IMR-90 (cell line): ENCODE data around the gene PVALEF. TPM values are rescaled to one million over a fixed set of nuclear protein-coding genes. Genes with fewer than 3 reads are reported as not detected.

Source experiments
- ATAC-seq: fragments of 200-7000 bp; cut with Tn5 transposase; 2 replicates; pipeline ENCODE4 v1.9.1; 2020; ENCODE audit warnings: low read depth, mild to moderate bottlenecking, moderate library complexity
- BruUV-seq: library from RNA; stranded (reverse); fragments of 400-500 nt; replicated peaks from 2 replicates; lab custom pipeline; 2021; lab: Mats Ljungman, UMichigan
- CTCF ChIA-PET: fragments of 300-600 bp; formaldehyde crosslinking; extraction: SDS; loops from one replicate; lab custom pipeline; 2021; ENCODE audit warnings: antibody characterized with exemption; lab: Yijun Ruan, JAX
- POLR2A ChIA-PET: fragments of 300-600 bp; sonication (Branson Sonifier 250); formaldehyde crosslinking; loops from one replicate; lab custom pipeline; 2022; ENCODE audit warnings: antibody characterized with exemption; ENCODE audit not compliant: unreplicated experiment; lab: Charles Lee
- DNase-seq: peaks from one replicate; pipeline ENCODE4 v3.0.0; 2013
- H2AFZ ChIP-seq: replicated peaks from 2 replicates; pipeline ENCODE3; 2013; ENCODE audit warnings: low read length, mild to moderate bottlenecking; ENCODE audit not compliant: poor library complexity
- H2AK5ac ChIP-seq: 2 replicates; pipeline ENCODE4 v1.6.1; 2013; ENCODE audit warnings: low read depth, low read length, inconsistent platforms
- H2AK9ac ChIP-seq: replicated peaks from 2 replicates; pipeline ENCODE3; 2013; ENCODE audit warnings: mild to moderate bottlenecking, low read depth, low read length, moderate library complexity; ENCODE audit not compliant: poor library complexity
- H2BK120ac ChIP-seq: 2 replicates; pipeline ENCODE4 v1.6.1; 2013; ENCODE audit warnings: low read depth, low read length, inconsistent platforms
- H2BK15ac ChIP-seq: 3 replicates; pipeline ENCODE4 v1.6.1; 2013; ENCODE audit warnings: low read depth, low read length, inconsistent platforms
- H2BK20ac ChIP-seq: 2 replicates; pipeline ENCODE4 v1.6.1; 2013; ENCODE audit warnings: low read depth, mild to moderate bottlenecking, inconsistent platforms, low read length, moderate library complexity
- H2BK5ac ChIP-seq: 2 replicates; pipeline ENCODE4 v1.6.1; 2013; ENCODE audit warnings: mild to moderate bottlenecking, low read depth, low read length, inconsistent platforms; ENCODE audit not compliant: poor library complexity, severe bottlenecking
- H3K14ac ChIP-seq: replicated peaks from 2 replicates; pipeline ENCODE4 v1.6.1; 2013; ENCODE audit warnings: low read depth, low read length, inconsistent platforms
- H3K18ac ChIP-seq: 2 replicates; pipeline ENCODE4 v1.6.1; 2013; ENCODE audit warnings: low read depth, low read length, control low read depth
- H3K23ac ChIP-seq: 2 replicates; pipeline ENCODE4 v1.6.1; 2013; ENCODE audit warnings: low read depth, low read length, inconsistent platforms
- H3K27ac ChIP-seq: 2 replicates; pipeline ENCODE4 v1.5.1; 2013; ENCODE audit warnings: mild to moderate bottlenecking, control low read depth, low read length; ENCODE audit not compliant: insufficient read depth
- H3K27me3 ChIP-seq: 2 replicates; pipeline ENCODE4 v1.6.1; 2013; ENCODE audit warnings: low read length; ENCODE audit not compliant: control insufficient read depth, insufficient read depth
- H3K36me3 ChIP-seq: 2 replicates; pipeline ENCODE4 v1.6.1; 2013; ENCODE audit warnings: low read length, mixed read lengths; ENCODE audit not compliant: control insufficient read depth, insufficient read depth
- H3K4ac ChIP-seq: 2 replicates; pipeline ENCODE4 v1.6.1; 2013; ENCODE audit warnings: low read depth, low read length, inconsistent platforms
- H3K4me1 ChIP-seq: 2 replicates; pipeline ENCODE4 v1.6.1; 2013; ENCODE audit warnings: low read length, mixed read lengths; ENCODE audit not compliant: control insufficient read depth, insufficient read depth
- H3K4me2 ChIP-seq: 2 replicates; pipeline ENCODE4 v1.6.1; 2013; ENCODE audit warnings: low read depth, mild to moderate bottlenecking, control low read depth, low read length, moderate library complexity
- H3K4me3 ChIP-seq: 2 replicates; pipeline ENCODE4 v1.5.1; 2013; ENCODE audit warnings: low read depth, mild to moderate bottlenecking, control low read depth, low read length, moderate library complexity; ENCODE audit not compliant: insufficient read depth
- H3K56ac ChIP-seq: 2 replicates; pipeline ENCODE4 v1.6.1; 2013; ENCODE audit warnings: low read length, inconsistent platforms; ENCODE audit not compliant: insufficient read depth; ENCODE audit errors: extremely low read depth
- H3K79me1 ChIP-seq, 2 experiments: 2 replicates each; pipeline ENCODE4 v1.6.1; 2013; ENCODE audit warnings: low read length in 2 of 2, inconsistent platforms in 1 of 2, low read depth in 1 of 2
- H3K9ac ChIP-seq: 2 replicates; pipeline ENCODE4 v1.6.1; 2013; ENCODE audit warnings: low read depth, low read length, control low read depth
- H3K9me1 ChIP-seq: 2 replicates; pipeline ENCODE4 v1.6.1; 2013; ENCODE audit warnings: low read length, inconsistent platforms; ENCODE audit not compliant: insufficient read depth
- H3K9me3 ChIP-seq: 2 replicates; pipeline ENCODE4 v1.6.1; 2013; ENCODE audit warnings: low read length; ENCODE audit not compliant: control insufficient read depth, insufficient read depth
- H4K20me1 ChIP-seq: 2 replicates; pipeline ENCODE4 v1.6.1; 2013; ENCODE audit warnings: low read length, inconsistent platforms; ENCODE audit not compliant: insufficient read depth
- H4K5ac ChIP-seq: 2 replicates; pipeline ENCODE4 v1.6.1; 2013; ENCODE audit warnings: mild to moderate bottlenecking, low read depth, low read length, control low read depth
- H4K8ac ChIP-seq, 2 experiments: 2 replicates each; pipeline ENCODE4 v1.6.1; 2013; ENCODE audit warnings: low read depth in 2 of 2, low read length in 2 of 2, control low read depth in 1 of 2, inconsistent platforms in 1 of 2
- H4K91ac ChIP-seq: 2 replicates; pipeline ENCODE4 v1.6.1; 2013; ENCODE audit warnings: low read depth, low read length, inconsistent platforms; ENCODE audit not compliant: insufficient read depth
- CEBPB ChIP-seq: IDR thresholded peaks from 2 replicates; pipeline ENCODE4 v1.6.1; 2012; ENCODE audit warnings: low read depth, low read length, improper control_type of control experiment
- CHD1 ChIP-seq: IDR thresholded peaks from 2 replicates; pipeline ENCODE4 v1.6.1; 2012; ENCODE audit warnings: low read depth, low read length, improper control_type of control experiment
- FOS ChIP-seq: fragments of 150-350 bp; IDR thresholded peaks from 2 replicates; pipeline ENCODE4 v1.6.1; 2016; ENCODE audit warnings: low read depth, low read length
- MAFK ChIP-seq: IDR thresholded peaks from 2 replicates; pipeline ENCODE4 v1.6.1; 2012; ENCODE audit warnings: low read depth, low read length, improper control_type of control experiment
- RCOR1 ChIP-seq: IDR thresholded peaks from 2 replicates; pipeline ENCODE4 v1.6.1; 2012; ENCODE audit warnings: mild to moderate bottlenecking, low read length, improper control_type of control experiment; ENCODE audit not compliant: insufficient replicate concordance
- WGBS, 2 experiments: methylation state at CpG; one replicate each; pipeline versions ENCODE4 v1.1.5 to v1.1.7; 2013; ENCODE audit warnings: missing lambda C conversion rate in 2 of 2; ENCODE audit not compliant: insufficient read length in 1 of 2; ENCODE audit errors: extremely low coverage in 2 of 2; 5-methylcytosine and 5-hydroxymethylcytosine counted together
- dilution Hi-C: fragments of 300-500 bp; cut with HindIII; formaldehyde crosslinking; loops from one replicate; pipeline ENCODE4 v1.14.3; 2018; ENCODE audit warnings: low sequenced_read_pairs; ENCODE audit not compliant: unreplicated experiment
- in situ Hi-C: fragments of 300-500 bp; cut with MboI; formaldehyde crosslinking; loops from 3 replicates; pipeline ENCODE4 v1.14.3; 2019; ENCODE audit warnings: low sequenced_read_pairs, inconsistent platforms, mixed read lengths
- intact Hi-C: fragments of 100-400 bp; cut with micrococcal nuclease; formaldehyde crosslinking; loops from 2 replicates; pipeline ENCODE4 v1.10.0; 2022
- polyA plus RNA-seq, 3 experiments: library from polyadenylated mRNA; depleted of rRNA; stranded (reverse); fragments of >200 nt; gene quantifications; 2 replicates each; pipeline ENCODE4 v1.2.3, GENCODE V29; 2012; ENCODE audit warnings: low replicate concordance in 1 of 3
- total RNA-seq: library from RNA; depleted of rRNA; stranded (reverse); fragments of >200 nt; gene quantifications from 2 replicates; pipeline ENCODE4 v1.2.3, GENCODE V29; 2012
- TF ChIP-seq, protein P1 (sequence below): fragments of 150-350 bp; IDR thresholded peaks from 2 replicates; pipeline ENCODE4 v1.6.1; 2016; ENCODE audit warnings: low read depth, mild to moderate bottlenecking, low read length, moderate library complexity, borderline replicate concordance
- TF ChIP-seq, protein P2 (sequence below): fragments of 150-350 bp; IDR thresholded peaks from 2 replicates; pipeline ENCODE4 v1.6.1; 2017; ENCODE audit warnings: mild to moderate bottlenecking, antibody characterized with exemption, low read length, low read depth

The PVALEF gene
- total and polyA plus RNA-seq, 2 of the 4 experiments (the other 2 are of a cell fraction), result not detected

DNA sequence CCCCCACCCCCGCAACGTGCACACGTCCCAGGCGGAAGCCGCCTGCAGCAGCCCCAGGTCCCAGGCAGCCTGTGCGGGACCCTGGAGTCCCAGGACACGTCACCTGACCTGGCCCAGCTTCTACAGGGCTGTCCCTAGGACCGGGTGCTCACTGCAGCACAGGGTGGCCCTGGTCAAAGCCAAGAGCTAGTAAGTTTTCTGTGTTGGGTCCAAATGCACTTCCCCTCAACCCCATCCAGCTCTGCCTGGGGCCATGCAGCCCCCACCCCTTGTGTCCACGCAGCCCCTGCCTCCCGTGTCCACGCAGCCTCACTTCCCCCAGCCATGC is 22.1 kb upstream of the PVALEF start:
- no peak for DNase-seq
- no peak overlapping the region for H4K8ac ChIP-seq
- no peak overlapping the region for H3K56ac ChIP-seq
- no peaks in the 10 kb centered on the region for H3K36me3 ChIP-seq
- no TSS peak for BruUV-seq
- H2AFZ ChIP-seq, result peak overlapping the region; percentile 94
- intact Hi-C loops, result loop anchor here (5.0 kb wide), 1 partner anchor 79 kb away; the partner anchor contains the start of gene CEP131
- H3K4me2 ChIP-seq, result no peak overlapping the region
- H4K91ac ChIP-seq, result no peak overlapping the region
- WGBS, 2 experiments, result 62% methylated on average over 7 of the region's 11 CpGs; no CpG with 5 or more reads in 1 of the 2 experiments
- ChIA-PET CTCF (interaction anchor here (1.3 to 1.4 kb wide), 2 partner anchors 10 to 342 kb away, joined by 3 to 4 read pairs; no protein-coding TSS in a partner anchor), POLR2A (no interaction called here)
- H4K5ac ChIP-seq, result no peak overlapping the region
- no peaks in the 10 kb centered on the region for H4K20me1 ChIP-seq
- H3K23ac ChIP-seq, result no peak overlapping the region
- H2BK5ac ChIP-seq, result no peak overlapping the region
- H2BK120ac ChIP-seq, result no peak overlapping the region
- H3K27me3 ChIP-seq, result peaks cover 7% of the 10 kb centered on the region
- no peak overlapping the region for H3K14ac ChIP-seq
- H2AK9ac ChIP-seq, result no peak overlapping the region
- dilution Hi-C loops, result no loop called here
- no peak for ATAC-seq
- H3K4ac ChIP-seq, result no peak overlapping the region
- H3K79me1 ChIP-seq, result no peaks in the 10 kb centered on the region
- H3K9me3 ChIP-seq, result no peaks in the 10 kb centered on the region
- H3K4me3 ChIP-seq, result no peak overlapping the region
- H3K27ac ChIP-seq, result no peak overlapping the region
- H3K9me1 ChIP-seq, result peaks cover 3% of the 10 kb centered on the region; the same call in 1 of the 2 replicates
- no peak overlapping the region for H3K9ac ChIP-seq
- H2BK20ac ChIP-seq, result no peak overlapping the region
- H3K4me1 ChIP-seq, result no peaks in the 10 kb centered on the region
- H3K18ac ChIP-seq, result no peak overlapping the region
- H2BK15ac ChIP-seq, result no peak overlapping the region
- in situ Hi-C loops, result no loop called here
- no peak overlapping the region for H2AK5ac ChIP-seq
- TF ChIP-seq RCOR1 (no peak), MAFK (no peak), CHD1 (no peak), FOS (no peak), CEBPB (no peak)
- TF ChIP-seq, protein P1, sequence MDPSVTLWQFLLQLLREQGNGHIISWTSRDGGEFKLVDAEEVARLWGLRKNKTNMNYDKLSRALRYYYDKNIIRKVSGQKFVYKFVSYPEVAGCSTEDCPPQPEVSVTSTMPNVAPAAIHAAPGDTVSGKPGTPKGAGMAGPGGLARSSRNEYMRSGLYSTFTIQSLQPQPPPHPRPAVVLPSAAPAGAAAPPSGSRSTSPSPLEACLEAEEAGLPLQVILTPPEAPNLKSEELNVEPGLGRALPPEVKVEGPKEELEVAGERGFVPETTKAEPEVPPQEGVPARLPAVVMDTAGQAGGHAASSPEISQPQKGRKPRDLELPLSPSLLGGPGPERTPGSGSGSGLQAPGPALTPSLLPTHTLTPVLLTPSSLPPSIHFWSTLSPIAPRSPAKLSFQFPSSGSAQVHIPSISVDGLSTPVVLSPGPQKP, result no peak
- TF ChIP-seq, protein P2, sequence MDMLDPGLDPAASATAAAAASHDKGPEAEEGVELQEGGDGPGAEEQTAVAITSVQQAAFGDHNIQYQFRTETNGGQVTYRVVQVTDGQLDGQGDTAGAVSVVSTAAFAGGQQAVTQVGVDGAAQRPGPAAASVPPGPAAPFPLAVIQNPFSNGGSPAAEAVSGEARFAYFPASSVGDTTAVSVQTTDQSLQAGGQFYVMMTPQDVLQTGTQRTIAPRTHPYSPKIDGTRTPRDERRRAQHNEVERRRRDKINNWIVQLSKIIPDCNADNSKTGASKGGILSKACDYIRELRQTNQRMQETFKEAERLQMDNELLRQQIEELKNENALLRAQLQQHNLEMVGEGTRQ, result no peak
